GM19324 (cell line): ENCODE results near the gene LIMS2.

Experiments used
- ATAC-seq: cut with Tn5 transposase; IDR thresholded peaks from one replicate; pipeline ENCODE4 v1.9.1; 2021; ENCODE audit warnings: mild to moderate bottlenecking, moderate library complexity; ENCODE audit not compliant: unreplicated experiment, low FRiP score

The LIMS2 gene

GRCh38 chr2:127678531-127678930 is 3.2 kb upstream of the LIMS2 start:
- no peak for ATAC-seq

GRCh38 chr2:127676906-127677305 is 1.6 kb upstream of the LIMS2 start:
- no peak for ATAC-seq

- ATAC-seq: no peak
These were observed 805 bp downstream of the LIMS2 start for GRCh38 chr2:127674241-127675209.

GRCh38 chr2:127673291-127674069 is 1.9 kb downstream of the LIMS2 start:
- ATAC-seq: no peak

- no peak for ATAC-seq
These were observed 2.7 kb downstream of the LIMS2 start for GRCh38 chr2:127672341-127673224.

GRCh38 chr2:127671557-127672302 is 3.6 kb downstream of the LIMS2 start:
- ATAC-seq: no peak

- no peak for ATAC-seq
These were observed 4.4 kb downstream of the LIMS2 start for GRCh38 chr2:127670957-127671290.

- ATAC-seq: no peak
These were observed 5.0 kb downstream of the LIMS2 start for GRCh38 chr2:127670055-127670956.

- ATAC-seq: no peak
These were observed 6.3 kb downstream of the LIMS2 start for GRCh38 chr2:127669056-127669455.

GRCh38 chr2:127665267-127665893 is 9.9 kb downstream of the LIMS2 start:
- no peak for ATAC-seq

GRCh38 chr2:127664895-127665225 is 10.5 kb downstream of the LIMS2 start:
- ATAC-seq: no peak

- ATAC-seq: no peak
These were observed 11.1 kb downstream of the LIMS2 start for GRCh38 chr2:127664065-127664894.

GRCh38 chr2:127663566-127664064 is 11.7 kb downstream of the LIMS2 start:
- ATAC-seq: no peak

GRCh38 chr2:127662937-127663565 is 12.3 kb downstream of the LIMS2 start:
- ATAC-seq: no peak

GRCh38 chr2:127661949-127662510 is 13.3 kb downstream of the LIMS2 start:
- ATAC-seq: no peak

GRCh38 chr2:127661072-127661649 is 14.2 kb downstream of the LIMS2 start:
- ATAC-seq: no peak

- ATAC-seq: no peak
These were observed 15.1 kb downstream of the LIMS2 start for GRCh38 chr2:127660291-127660578.
